IMR-90 (cell line): ENCODE results near the gene CLIC3. TPM values are rescaled to one million over a fixed set of nuclear protein-coding genes. Genes with fewer than 3 reads are reported as not detected.

Experiments
- ATAC-seq: fragments of 200-7000 bp; cut with Tn5 transposase; 2 replicates; pipeline ENCODE4 v1.9.1; 2020; ENCODE audit warnings: low read depth, mild to moderate bottlenecking, moderate library complexity
- BruUV-seq: library from RNA; stranded (reverse); fragments of 400-500 nt; replicated peaks from 2 replicates; lab custom pipeline; 2021; lab: Mats Ljungman, UMichigan
- CTCF ChIA-PET: fragments of 300-600 bp; formaldehyde crosslinking; extraction: SDS; loops from one replicate; lab custom pipeline; 2021; ENCODE audit warnings: antibody characterized with exemption; lab: Yijun Ruan, JAX
- POLR2A ChIA-PET: fragments of 300-600 bp; sonication (Branson Sonifier 250); formaldehyde crosslinking; loops from one replicate; lab custom pipeline; 2022; ENCODE audit warnings: antibody characterized with exemption; ENCODE audit not compliant: unreplicated experiment; lab: Charles Lee
- DNase-seq: peaks from one replicate; pipeline ENCODE4 v3.0.0; 2013
- H2AFZ ChIP-seq: replicated peaks from 2 replicates; pipeline ENCODE3; 2013; ENCODE audit warnings: low read length, mild to moderate bottlenecking; ENCODE audit not compliant: poor library complexity
- H2AK5ac ChIP-seq: 2 replicates; pipeline ENCODE4 v1.6.1; 2013; ENCODE audit warnings: low read depth, low read length, inconsistent platforms
- H2AK9ac ChIP-seq: replicated peaks from 2 replicates; pipeline ENCODE3; 2013; ENCODE audit warnings: mild to moderate bottlenecking, low read depth, low read length, moderate library complexity; ENCODE audit not compliant: poor library complexity
- H2BK120ac ChIP-seq: 2 replicates; pipeline ENCODE4 v1.6.1; 2013; ENCODE audit warnings: low read depth, low read length, inconsistent platforms
- H2BK15ac ChIP-seq: 3 replicates; pipeline ENCODE4 v1.6.1; 2013; ENCODE audit warnings: low read depth, low read length, inconsistent platforms
- H2BK20ac ChIP-seq: 2 replicates; pipeline ENCODE4 v1.6.1; 2013; ENCODE audit warnings: low read depth, mild to moderate bottlenecking, inconsistent platforms, low read length, moderate library complexity
- H2BK5ac ChIP-seq: 2 replicates; pipeline ENCODE4 v1.6.1; 2013; ENCODE audit warnings: mild to moderate bottlenecking, low read depth, low read length, inconsistent platforms; ENCODE audit not compliant: poor library complexity, severe bottlenecking
- H3K14ac ChIP-seq: replicated peaks from 2 replicates; pipeline ENCODE4 v1.6.1; 2013; ENCODE audit warnings: low read depth, low read length, inconsistent platforms
- H3K18ac ChIP-seq: 2 replicates; pipeline ENCODE4 v1.6.1; 2013; ENCODE audit warnings: low read depth, low read length, control low read depth
- H3K23ac ChIP-seq: 2 replicates; pipeline ENCODE4 v1.6.1; 2013; ENCODE audit warnings: low read depth, low read length, inconsistent platforms
- H3K27ac ChIP-seq: 2 replicates; pipeline ENCODE4 v1.5.1; 2013; ENCODE audit warnings: mild to moderate bottlenecking, control low read depth, low read length; ENCODE audit not compliant: insufficient read depth
- H3K27me3 ChIP-seq: 2 replicates; pipeline ENCODE4 v1.6.1; 2013; ENCODE audit warnings: low read length; ENCODE audit not compliant: control insufficient read depth, insufficient read depth
- H3K36me3 ChIP-seq: 2 replicates; pipeline ENCODE4 v1.6.1; 2013; ENCODE audit warnings: low read length, mixed read lengths; ENCODE audit not compliant: control insufficient read depth, insufficient read depth
- H3K4ac ChIP-seq: 2 replicates; pipeline ENCODE4 v1.6.1; 2013; ENCODE audit warnings: low read depth, low read length, inconsistent platforms
- H3K4me1 ChIP-seq: 2 replicates; pipeline ENCODE4 v1.6.1; 2013; ENCODE audit warnings: low read length, mixed read lengths; ENCODE audit not compliant: control insufficient read depth, insufficient read depth
- H3K4me2 ChIP-seq: 2 replicates; pipeline ENCODE4 v1.6.1; 2013; ENCODE audit warnings: low read depth, mild to moderate bottlenecking, control low read depth, low read length, moderate library complexity
- H3K4me3 ChIP-seq: 2 replicates; pipeline ENCODE4 v1.5.1; 2013; ENCODE audit warnings: low read depth, mild to moderate bottlenecking, control low read depth, low read length, moderate library complexity; ENCODE audit not compliant: insufficient read depth
- H3K56ac ChIP-seq: 2 replicates; pipeline ENCODE4 v1.6.1; 2013; ENCODE audit warnings: low read length, inconsistent platforms; ENCODE audit not compliant: insufficient read depth; ENCODE audit errors: extremely low read depth
- H3K79me1 ChIP-seq, 2 experiments: 2 replicates each; pipeline ENCODE4 v1.6.1; 2013; ENCODE audit warnings: low read length in 2 of 2, inconsistent platforms in 1 of 2, low read depth in 1 of 2
- H3K9ac ChIP-seq: 2 replicates; pipeline ENCODE4 v1.6.1; 2013; ENCODE audit warnings: low read depth, low read length, control low read depth
- H3K9me1 ChIP-seq: 2 replicates; pipeline ENCODE4 v1.6.1; 2013; ENCODE audit warnings: low read length, inconsistent platforms; ENCODE audit not compliant: insufficient read depth
- H3K9me3 ChIP-seq: 2 replicates; pipeline ENCODE4 v1.6.1; 2013; ENCODE audit warnings: low read length; ENCODE audit not compliant: control insufficient read depth, insufficient read depth
- H4K20me1 ChIP-seq: 2 replicates; pipeline ENCODE4 v1.6.1; 2013; ENCODE audit warnings: low read length, inconsistent platforms; ENCODE audit not compliant: insufficient read depth
- H4K5ac ChIP-seq: 2 replicates; pipeline ENCODE4 v1.6.1; 2013; ENCODE audit warnings: mild to moderate bottlenecking, low read depth, low read length, control low read depth
- H4K8ac ChIP-seq, 2 experiments: 2 replicates each; pipeline ENCODE4 v1.6.1; 2013; ENCODE audit warnings: low read depth in 2 of 2, low read length in 2 of 2, control low read depth in 1 of 2, inconsistent platforms in 1 of 2
- H4K91ac ChIP-seq: 2 replicates; pipeline ENCODE4 v1.6.1; 2013; ENCODE audit warnings: low read depth, low read length, inconsistent platforms; ENCODE audit not compliant: insufficient read depth
- BHLHE40 ChIP-seq: fragments of 150-350 bp; IDR thresholded peaks from 2 replicates; pipeline ENCODE4 v1.6.1; 2016; ENCODE audit warnings: mild to moderate bottlenecking, low read depth, low read length
- CEBPB ChIP-seq: IDR thresholded peaks from 2 replicates; pipeline ENCODE4 v1.6.1; 2012; ENCODE audit warnings: low read depth, low read length, improper control_type of control experiment
- CHD1 ChIP-seq: IDR thresholded peaks from 2 replicates; pipeline ENCODE4 v1.6.1; 2012; ENCODE audit warnings: low read depth, low read length, improper control_type of control experiment
- FOS ChIP-seq: fragments of 150-350 bp; IDR thresholded peaks from 2 replicates; pipeline ENCODE4 v1.6.1; 2016; ENCODE audit warnings: low read depth, low read length
- MAFK ChIP-seq: IDR thresholded peaks from 2 replicates; pipeline ENCODE4 v1.6.1; 2012; ENCODE audit warnings: low read depth, low read length, improper control_type of control experiment
- MAZ ChIP-seq: IDR thresholded peaks from 2 replicates; pipeline ENCODE4 v1.6.1; 2012; ENCODE audit warnings: low read depth, mild to moderate bottlenecking, low read length, improper control_type of control experiment, moderate library complexity, borderline replicate concordance
- MXI1 ChIP-seq: IDR thresholded peaks from 2 replicates; pipeline ENCODE4 v1.6.1; 2012; ENCODE audit warnings: low read depth, mild to moderate bottlenecking, low read length, moderate library complexity, borderline replicate concordance
- NFE2L2 ChIP-seq: fragments of 150-350 bp; IDR thresholded peaks from 2 replicates; pipeline ENCODE4 v1.6.1; 2016; ENCODE audit warnings: low read depth, mild to moderate bottlenecking, low read length
- POLR2A ChIP-seq: IDR thresholded peaks from 2 replicates; pipeline ENCODE4 v1.6.1; 2012; ENCODE audit warnings: mild to moderate bottlenecking, low read depth, low read length
- RAD21 ChIP-seq: IDR thresholded peaks from 2 replicates; pipeline ENCODE4 v1.6.1; 2012; ENCODE audit warnings: low read length, improper control_type of control experiment
- RCOR1 ChIP-seq: IDR thresholded peaks from 2 replicates; pipeline ENCODE4 v1.6.1; 2012; ENCODE audit warnings: mild to moderate bottlenecking, low read length, improper control_type of control experiment; ENCODE audit not compliant: insufficient replicate concordance
- RFX5 ChIP-seq: IDR thresholded peaks from 2 replicates; pipeline ENCODE4 v1.8.0; 2012; ENCODE audit warnings: low read depth, mild to moderate bottlenecking, low read length, moderate library complexity
- SMC3 ChIP-seq: fragments of 150-350 bp; IDR thresholded peaks from 2 replicates; pipeline ENCODE4 v1.6.1; 2016; ENCODE audit warnings: low read depth, mild to moderate bottlenecking, antibody characterized with exemption, low read length, moderate library complexity
- WGBS, 2 experiments: methylation state at CpG; one replicate each; pipeline versions ENCODE4 v1.1.5 to v1.1.7; 2013; ENCODE audit warnings: missing lambda C conversion rate in 2 of 2; ENCODE audit not compliant: insufficient read length in 1 of 2; ENCODE audit errors: extremely low coverage in 2 of 2; 5-methylcytosine and 5-hydroxymethylcytosine counted together
- dilution Hi-C: fragments of 300-500 bp; cut with HindIII; formaldehyde crosslinking; loops from one replicate; pipeline ENCODE4 v1.14.3; 2018; ENCODE audit warnings: low sequenced_read_pairs; ENCODE audit not compliant: unreplicated experiment
- in situ Hi-C: fragments of 300-500 bp; cut with MboI; formaldehyde crosslinking; loops from 3 replicates; pipeline ENCODE4 v1.14.3; 2019; ENCODE audit warnings: low sequenced_read_pairs, inconsistent platforms, mixed read lengths
- intact Hi-C: fragments of 100-400 bp; cut with micrococcal nuclease; formaldehyde crosslinking; loops from 2 replicates; pipeline ENCODE4 v1.10.0; 2022
- polyA plus RNA-seq, 3 experiments: library from polyadenylated mRNA; depleted of rRNA; stranded (reverse); fragments of >200 nt; gene quantifications; 2 replicates each; pipeline ENCODE4 v1.2.3, GENCODE V29; 2012; ENCODE audit warnings: low replicate concordance in 1 of 3
- total RNA-seq: library from RNA; depleted of rRNA; stranded (reverse); fragments of >200 nt; gene quantifications from 2 replicates; pipeline ENCODE4 v1.2.3, GENCODE V29; 2012
- TF ChIP-seq, protein P1 (sequence below): conservative IDR thresholded peaks from 2 replicates; pipeline ENCODE4 v1.5.1; 2012; ENCODE audit warnings: mild to moderate bottlenecking, low read depth, low read length, improper control_type of control experiment
- TF ChIP-seq, protein P2 (sequence below): fragments of 150-350 bp; IDR thresholded peaks from 2 replicates; pipeline ENCODE4 v1.6.1; 2016; ENCODE audit warnings: low read depth, mild to moderate bottlenecking, low read length, moderate library complexity, borderline replicate concordance
- TF ChIP-seq, protein P3 (sequence below): fragments of 150-350 bp; IDR thresholded peaks from 2 replicates; pipeline ENCODE4 v1.6.1; 2017; ENCODE audit warnings: mild to moderate bottlenecking, antibody characterized with exemption, low read length, low read depth

CLIC3 gene
- total and polyA plus RNA-seq, 2 of the 4 experiments (the other 2 are of a cell fraction), result 0.18 to 1.7 TPM

- Histone ChIP-seq H3K79me1 (no peaks in the 10 kb centered on the region), H3K9me3 (no peaks in the 10 kb centered on the region), H3K4ac (no peak overlapping the region), H3K4me1 (peaks cover 7% of the 10 kb centered on the region), H3K4me2 (no peak overlapping the region), H2BK20ac (no peak overlapping the region), H3K36me3 (peaks cover 40% of the 10 kb centered on the region), H2BK15ac (no peak overlapping the region), H4K91ac (no peak overlapping the region), H3K9me1 (no peaks in the 10 kb centered on the region), H3K27ac (no peak overlapping the region), H3K18ac (no peak overlapping the region), H3K4me3 (no peak overlapping the region), H4K20me1 (no peaks in the 10 kb centered on the region; the same call in 1 of the 2 replicates), H2AK5ac (no peak overlapping the region), H4K5ac (no peak overlapping the region), H2BK5ac (no peak overlapping the region), H4K8ac (no peak overlapping the region), H2AFZ (no peak overlapping the region), H3K9ac (no peak overlapping the region), H2BK120ac (no peak overlapping the region), H3K27me3 (no peaks in the 10 kb centered on the region), H3K14ac (no peak overlapping the region), H3K23ac (no peak overlapping the region), H2AK9ac (no peak overlapping the region), H3K56ac (no peak overlapping the region)
- CTCF ChIA-PET, result no interaction called here
- dilution Hi-C loops, result no loop called here
- in situ Hi-C loops, result no loop called here
- POLR2A ChIA-PET, result no interaction called here
- WGBS, 2 experiments, result 98% methylated on average over 10 of the region's 39 CpGs; no CpG with 5 or more reads in 1 of the 2 experiments
- TF ChIP-seq, protein P1, sequence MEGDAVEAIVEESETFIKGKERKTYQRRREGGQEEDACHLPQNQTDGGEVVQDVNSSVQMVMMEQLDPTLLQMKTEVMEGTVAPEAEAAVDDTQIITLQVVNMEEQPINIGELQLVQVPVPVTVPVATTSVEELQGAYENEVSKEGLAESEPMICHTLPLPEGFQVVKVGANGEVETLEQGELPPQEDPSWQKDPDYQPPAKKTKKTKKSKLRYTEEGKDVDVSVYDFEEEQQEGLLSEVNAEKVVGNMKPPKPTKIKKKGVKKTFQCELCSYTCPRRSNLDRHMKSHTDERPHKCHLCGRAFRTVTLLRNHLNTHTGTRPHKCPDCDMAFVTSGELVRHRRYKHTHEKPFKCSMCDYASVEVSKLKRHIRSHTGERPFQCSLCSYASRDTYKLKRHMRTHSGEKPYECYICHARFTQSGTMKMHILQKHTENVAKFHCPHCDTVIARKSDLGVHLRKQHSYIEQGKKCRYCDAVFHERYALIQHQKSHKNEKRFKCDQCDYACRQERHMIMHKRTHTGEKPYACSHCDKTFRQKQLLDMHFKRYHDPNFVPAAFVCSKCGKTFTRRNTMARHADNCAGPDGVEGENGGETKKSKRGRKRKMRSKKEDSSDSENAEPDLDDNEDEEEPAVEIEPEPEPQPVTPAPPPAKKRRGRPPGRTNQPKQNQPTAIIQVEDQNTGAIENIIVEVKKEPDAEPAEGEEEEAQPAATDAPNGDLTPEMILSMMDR, result no peak
- no peak for TF ChIP-seq FOS
- TF ChIP-seq CHD1, result no peak
- no peak for TF ChIP-seq CEBPB
- TF ChIP-seq, protein P2, sequence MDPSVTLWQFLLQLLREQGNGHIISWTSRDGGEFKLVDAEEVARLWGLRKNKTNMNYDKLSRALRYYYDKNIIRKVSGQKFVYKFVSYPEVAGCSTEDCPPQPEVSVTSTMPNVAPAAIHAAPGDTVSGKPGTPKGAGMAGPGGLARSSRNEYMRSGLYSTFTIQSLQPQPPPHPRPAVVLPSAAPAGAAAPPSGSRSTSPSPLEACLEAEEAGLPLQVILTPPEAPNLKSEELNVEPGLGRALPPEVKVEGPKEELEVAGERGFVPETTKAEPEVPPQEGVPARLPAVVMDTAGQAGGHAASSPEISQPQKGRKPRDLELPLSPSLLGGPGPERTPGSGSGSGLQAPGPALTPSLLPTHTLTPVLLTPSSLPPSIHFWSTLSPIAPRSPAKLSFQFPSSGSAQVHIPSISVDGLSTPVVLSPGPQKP, result no peak
- TF ChIP-seq MAZ, result no peak
- TF ChIP-seq MXI1, result no peak
- TF ChIP-seq MAFK, result no peak
- TF ChIP-seq, protein P3, sequence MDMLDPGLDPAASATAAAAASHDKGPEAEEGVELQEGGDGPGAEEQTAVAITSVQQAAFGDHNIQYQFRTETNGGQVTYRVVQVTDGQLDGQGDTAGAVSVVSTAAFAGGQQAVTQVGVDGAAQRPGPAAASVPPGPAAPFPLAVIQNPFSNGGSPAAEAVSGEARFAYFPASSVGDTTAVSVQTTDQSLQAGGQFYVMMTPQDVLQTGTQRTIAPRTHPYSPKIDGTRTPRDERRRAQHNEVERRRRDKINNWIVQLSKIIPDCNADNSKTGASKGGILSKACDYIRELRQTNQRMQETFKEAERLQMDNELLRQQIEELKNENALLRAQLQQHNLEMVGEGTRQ, result no peak
- no peak for TF ChIP-seq POLR2A
- no peak for TF ChIP-seq RAD21
- no peak for TF ChIP-seq RCOR1
- no peak for TF ChIP-seq RFX5
- no peak for TF ChIP-seq BHLHE40
- no peak for TF ChIP-seq SMC3
- no peak for TF ChIP-seq NFE2L2
- BruUV-seq, result no TSS peak
- DNase-seq (no peak), ATAC-seq (no peak)
- intact Hi-C loops, result no loop called here
Measured at GRCh38 chr9:137011907-137012675, 15.7 kb upstream of the CLIC3 start.
